Thyroid gland (tissue), 4 donors: ENCODE data around the gene ATRNL1. TPM values are rescaled to one million over a fixed set of nuclear protein-coding genes. Genes with fewer than 3 reads are reported as not detected.

Experiments
- DNase-seq, 2 donors: peaks; one replicate each; pipeline ENCODE4 v3.0.0-alpha.2; 2019
- H3K27ac ChIP-seq, 3 donors: fragments of 200-600 bp; sonication (generic); 1 replicate in 2 of 3; 2 replicates in 1 of 3; pipeline ENCODE4 v1.5.1; 2016 to 2019; ENCODE audit warnings: mild to moderate bottlenecking in 1 of 3, moderate library complexity in 1 of 3
- H3K27me3 ChIP-seq: fragments of 200-600 bp; sonication (generic); one replicate; pipeline ENCODE4 v1.5.1; 2019
- H3K36me3 ChIP-seq, 2 donors: fragments of 200-600 bp; sonication (generic); one replicate each; pipeline ENCODE4 v1.5.1; 2016 to 2019
- H3K4me1 ChIP-seq, 2 donors: fragments of 200-600 bp; sonication (generic); one replicate each; pipeline ENCODE4 v1.5.1; 2017 to 2019
- H3K4me3 ChIP-seq, 3 donors: fragments of 200-600 bp; sonication (generic); replicated peaks in 1 of 3; 1 replicate in 2 of 3; 2 replicates in 1 of 3; pipeline ENCODE4 v1.5.1; 2016; ENCODE audit warnings: mild to moderate bottlenecking in 1 of 3
- H3K9me3 ChIP-seq: fragments of 200-600 bp; sonication (generic); one replicate; pipeline ENCODE4 v1.5.1; 2017
- POLR2A ChIP-seq, 2 donors: fragments of 450-650 bp; IDR thresholded peaks; one replicate each; pipeline ENCODE4 v1.6.1; 2017; ENCODE audit warnings: antibody characterized with exemption in 2 of 2, mild to moderate bottlenecking in 2 of 2, moderate library complexity in 1 of 2
- WGBS, 2 donors: methylation state at CpG; one replicate each; pipeline ENCODE4 v1.1.5; 2017; 5-methylcytosine and 5-hydroxymethylcytosine counted together
- intact Hi-C: fragments of 100-400 bp; cut with DNase I; formaldehyde crosslinking; loops from one replicate; pipeline ENCODE4 v1.15.1; 2023
- total RNA-seq, 4 donors: library from RNA; depleted of rRNA; stranded (reverse); fragments of >200 nt; gene quantifications; one replicate each; pipeline ENCODE4 v1.2.3, GENCODE V29; 2016
- TF ChIP-seq, protein P1 (sequence below), 6 experiments: fragments of 200-600 bp in 3 of 6; fragments of 450-650 bp in 3 of 6; sonication (generic) in 3 of 6; IDR thresholded peaks; one replicate each; pipeline ENCODE4 v1.5.1; 2016 to 2019; ENCODE audit warnings: antibody characterized with exemption in 6 of 6, mild to moderate bottlenecking in 2 of 6, inconsistent platforms in 1 of 6, moderate library complexity in 1 of 6

The ATRNL1 gene
- total RNA-seq, 4 donors from 2014 or later: 2.3 to 6.3 (median 3.8) TPM

DNA sequence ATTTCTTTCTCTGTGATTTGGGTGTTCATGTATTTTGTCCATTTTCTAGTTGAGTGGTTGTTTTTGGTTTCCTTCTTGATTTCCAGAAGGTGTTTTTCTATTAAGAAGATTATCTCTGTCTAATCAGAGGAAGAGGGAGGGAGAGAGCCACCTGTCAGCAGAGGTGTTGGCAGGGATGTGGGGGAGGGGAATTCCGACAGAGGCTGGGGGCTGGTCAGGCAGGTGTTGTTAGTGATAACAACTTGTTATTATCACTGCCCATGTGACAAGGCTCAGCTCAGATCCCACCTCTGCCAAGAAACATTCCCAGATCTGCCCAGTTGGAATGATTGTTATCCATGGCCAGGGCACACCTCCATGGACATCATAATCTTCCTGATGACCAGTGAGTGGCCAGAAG, 886.4 kb downstream of the ATRNL1 start:
- no peak overlapping the region for H3K27ac ChIP-seq
- H3K4me1 ChIP-seq: peaks cover 8 to 17% of the 10 kb centered on the region in 2 donors
- 79 to 86% methylated on average over 1 of the region's 1 CpG for WGBS, 2 donors
- TF ChIP-seq POLR2A (IDR thresholded peaks at IDR 0.05): no peak
- TF ChIP-seq, protein P1, sequence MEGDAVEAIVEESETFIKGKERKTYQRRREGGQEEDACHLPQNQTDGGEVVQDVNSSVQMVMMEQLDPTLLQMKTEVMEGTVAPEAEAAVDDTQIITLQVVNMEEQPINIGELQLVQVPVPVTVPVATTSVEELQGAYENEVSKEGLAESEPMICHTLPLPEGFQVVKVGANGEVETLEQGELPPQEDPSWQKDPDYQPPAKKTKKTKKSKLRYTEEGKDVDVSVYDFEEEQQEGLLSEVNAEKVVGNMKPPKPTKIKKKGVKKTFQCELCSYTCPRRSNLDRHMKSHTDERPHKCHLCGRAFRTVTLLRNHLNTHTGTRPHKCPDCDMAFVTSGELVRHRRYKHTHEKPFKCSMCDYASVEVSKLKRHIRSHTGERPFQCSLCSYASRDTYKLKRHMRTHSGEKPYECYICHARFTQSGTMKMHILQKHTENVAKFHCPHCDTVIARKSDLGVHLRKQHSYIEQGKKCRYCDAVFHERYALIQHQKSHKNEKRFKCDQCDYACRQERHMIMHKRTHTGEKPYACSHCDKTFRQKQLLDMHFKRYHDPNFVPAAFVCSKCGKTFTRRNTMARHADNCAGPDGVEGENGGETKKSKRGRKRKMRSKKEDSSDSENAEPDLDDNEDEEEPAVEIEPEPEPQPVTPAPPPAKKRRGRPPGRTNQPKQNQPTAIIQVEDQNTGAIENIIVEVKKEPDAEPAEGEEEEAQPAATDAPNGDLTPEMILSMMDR (IDR thresholded peaks at IDR 0.05): no peak
- H3K4me3 ChIP-seq: no peak overlapping the region
- no peaks in the 10 kb centered on the region for H3K27me3 ChIP-seq
- no peak for DNase-seq
- no peaks in the 10 kb centered on the region for H3K9me3 ChIP-seq
- intact Hi-C loops: no loop called here
- no peaks in the 10 kb centered on the region for H3K36me3 ChIP-seq

- no peaks in the 10 kb centered on the region for H3K27me3 ChIP-seq
- no peak for DNase-seq
- H3K4me3 ChIP-seq: no peak overlapping the region
- H3K36me3 ChIP-seq: no peaks in the 10 kb centered on the region
- intact Hi-C loops: no loop called here
- no peak for TF ChIP-seq POLR2A (IDR thresholded peaks at IDR 0.05)
- TF ChIP-seq, protein P1 (IDR thresholded peaks at IDR 0.05): no peak
- WGBS, 2 donors: 79 to 82% methylated on average over 2 of the region's 2 CpGs
- peak overlapping the region; percentile 25 to 68 (median 60) for H3K27ac ChIP-seq
- H3K4me1 ChIP-seq: peaks cover 8 to 17% of the 10 kb centered on the region in 2 donors
- no peaks in the 10 kb centered on the region for H3K9me3 ChIP-seq
Observed at GRCh38 chr10:115980470-115980869, 887.3 kb downstream of the ATRNL1 start.

DNA sequence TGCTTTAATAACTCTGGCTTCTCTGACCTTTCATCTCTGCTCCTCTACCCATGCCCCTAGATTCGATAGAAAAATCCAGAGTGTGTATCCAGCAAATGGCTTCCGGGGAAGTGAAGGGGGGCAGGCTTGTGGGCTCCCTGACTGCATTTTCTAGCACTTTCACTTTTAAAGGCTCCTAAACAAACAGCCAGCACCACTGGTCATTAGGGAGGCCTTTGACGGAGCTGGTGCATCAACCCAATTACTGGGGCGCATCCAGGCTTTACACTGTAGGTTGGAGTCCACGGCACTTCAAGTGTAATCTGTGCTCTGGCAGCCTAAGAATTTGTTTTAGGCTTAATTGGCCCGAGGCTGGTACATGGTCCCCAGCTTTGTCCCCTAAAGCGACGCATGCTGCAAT, 887.9 kb downstream of the ATRNL1 start:
- intact Hi-C loops: no loop called here
- DNase-seq: peak; percentile 85
- H3K4me3 ChIP-seq: no peak overlapping the region
- H3K36me3 ChIP-seq: no peaks in the 10 kb centered on the region
- TF ChIP-seq POLR2A (IDR thresholded peaks at IDR 0.05): no peak
- TF ChIP-seq, protein P1 (IDR thresholded peaks at IDR 0.05): no peak
- no peaks in the 10 kb centered on the region for H3K27me3 ChIP-seq
- no peaks in the 10 kb centered on the region for H3K9me3 ChIP-seq
- 25 to 28% methylated on average over 8 of the region's 8 CpGs for WGBS, 2 donors
- peaks cover 8 to 17% of the 10 kb centered on the region in 2 donors for H3K4me1 ChIP-seq
- H3K27ac ChIP-seq: peak overlapping the region; percentile 25 to 68 (median 60)

GRCh38 chr10:115982076-115982475, 888.9 kb downstream of the ATRNL1 start:
- no peak for DNase-seq
- Histone ChIP-seq H3K27me3 (no peaks in the 10 kb centered on the region), H3K27ac (no peak overlapping the region), H3K4me1 (peaks cover 8 to 17% of the 10 kb centered on the region in 2 donors), H3K9me3 (no peaks in the 10 kb centered on the region), H3K4me3 (no peak overlapping the region), H3K36me3 (no peaks in the 10 kb centered on the region)
- 90 to 96% methylated on average over 6 of the region's 6 CpGs for WGBS, 2 donors
- intact Hi-C loops: no loop called here
- TF ChIP-seq, protein P1 (IDR thresholded peaks at IDR 0.05): no peak
- no peak for TF ChIP-seq POLR2A (IDR thresholded peaks at IDR 0.05)

DNA sequence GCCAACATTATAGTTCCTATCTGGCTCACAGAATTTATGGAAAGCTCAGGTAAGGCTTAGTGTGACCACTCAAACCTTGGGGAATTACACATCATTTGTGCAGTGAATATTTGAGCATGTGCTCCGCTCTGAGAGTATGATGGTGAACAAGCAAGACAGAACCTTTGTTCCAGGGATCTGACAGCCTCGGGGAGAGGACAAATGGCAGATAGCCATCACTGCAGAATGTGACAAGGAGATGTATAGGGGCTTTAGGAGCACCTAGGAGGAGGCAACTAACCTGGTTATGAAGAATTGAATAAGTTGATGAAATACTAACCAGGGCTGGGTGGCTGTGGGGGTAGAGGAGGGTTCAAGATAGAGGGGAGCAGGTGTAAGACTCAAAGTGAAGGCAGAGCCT, 889.4 kb downstream of the ATRNL1 start:
- H3K36me3 ChIP-seq: no peaks in the 10 kb centered on the region

More for the DNA sequence above, 889.4 kb downstream of the ATRNL1 start:
- DNase-seq: no peak
- intact Hi-C loops: no loop called here
- Histone ChIP-seq H3K27ac (no peak overlapping the region), H3K4me1 (peaks cover 8 to 17% of the 10 kb centered on the region in 2 donors), H3K9me3 (no peaks in the 10 kb centered on the region), H3K27me3 (no peaks in the 10 kb centered on the region), H3K4me3 (no peak overlapping the region)
- TF ChIP-seq, protein P1 (IDR thresholded peaks at IDR 0.05): no peak
- TF ChIP-seq POLR2A (IDR thresholded peaks at IDR 0.05): no peak
- 89 to 90% methylated on average over 2 of the region's 2 CpGs for WGBS, 2 donors
